Caco-2 (cell line): ENCODE measurements around the gene IL36A. TPM values are rescaled to one million over a fixed set of nuclear protein-coding genes. Genes with fewer than 3 reads are reported as not detected.

Experiments used
- BruUV-seq: library from RNA; stranded (reverse); fragments of 400-500 nt; replicated peaks from 2 replicates; lab custom pipeline; 2021; lab: Mats Ljungman, UMichigan
- CTCF ChIA-PET: fragments of 300-600 bp; sonication (Branson Sonifier 250); formaldehyde crosslinking; loops from one replicate; lab custom pipeline; 2022; ENCODE audit warnings: antibody characterized with exemption; lab: Charles Lee
- POLR2A ChIA-PET: fragments of 300-600 bp; sonication (Branson Sonifier 250); formaldehyde crosslinking; loops from one replicate; lab custom pipeline; 2022; ENCODE audit warnings: antibody characterized with exemption; lab: Charles Lee
- DNase-seq, 2 experiments: peaks; one replicate each; pipeline versions ENCODE4 v3.0.0 to v3.0.0-alpha.2; 2020 to 2022
- H3K27me3 ChIP-seq: replicated peaks from 2 replicates; pipeline ENCODE4 v1.6.0; 2011; ENCODE audit warnings: low read length; ENCODE audit not compliant: control insufficient read depth, insufficient read depth
- H3K36me3 ChIP-seq: 2 replicates; pipeline ENCODE4 v1.5.1; 2011; ENCODE audit warnings: low read length; ENCODE audit not compliant: control insufficient read depth, insufficient read depth
- H3K4me1 ChIP-seq: fragments of 250-450 bp; sonication (Bioruptor Pico); 2 replicates; pipeline ENCODE4 v1.5.1; 2020; ENCODE audit warnings: mild to moderate bottlenecking
- H3K4me3 ChIP-seq: 2 replicates; pipeline ENCODE4 v1.5.1; 2011; ENCODE audit warnings: low read depth, mild to moderate bottlenecking, control low read depth, low read length
- H3K9me3 ChIP-seq: fragments of 250-450 bp; sonication (Bioruptor Pico); 2 replicates; pipeline ENCODE4 v1.5.1; 2020; ENCODE audit warnings: mild to moderate bottlenecking, moderate library complexity
- H3K27ac Mint-ChIP-seq: one replicate; pipeline ENCODE4 v1.8.0; 2022; ENCODE audit warnings: mixed read lengths; ENCODE audit not compliant: unreplicated experiment
- H3K27me3 Mint-ChIP-seq: one replicate; pipeline ENCODE4 v1.8.0; 2022; ENCODE audit warnings: mixed read lengths; ENCODE audit not compliant: insufficient read depth, unreplicated experiment
- H3K36me3 Mint-ChIP-seq: one replicate; pipeline ENCODE4 v1.8.0; 2022; ENCODE audit warnings: mild to moderate bottlenecking, mixed read lengths; ENCODE audit not compliant: insufficient read depth, unreplicated experiment
- H3K4me1 Mint-ChIP-seq: one replicate; pipeline ENCODE4 v1.8.0; 2022; ENCODE audit warnings: low read depth, mixed read lengths; ENCODE audit not compliant: unreplicated experiment
- H3K4me3 Mint-ChIP-seq: one replicate; pipeline ENCODE4 v1.8.0; 2022; ENCODE audit warnings: mild to moderate bottlenecking, moderate library complexity, mixed read lengths; ENCODE audit not compliant: unreplicated experiment
- H3K9me3 Mint-ChIP-seq: one replicate; pipeline ENCODE4 v1.8.0; 2022; ENCODE audit warnings: mixed read lengths; ENCODE audit not compliant: unreplicated experiment
- CTCF ChIP-seq, 2 experiments: fragments of 200-600 bp in 1 of 2; IDR thresholded peaks; 1 replicate in 1 of 2; 2 replicates in 1 of 2; pipeline versions ENCODE4 v1.5.1 to v1.8.0; 2011 to 2022; ENCODE audit warnings: antibody characterized with exemption in 1 of 2, control low read depth in 1 of 2, inconsistent platforms in 1 of 2, low read depth in 1 of 2, low read length in 1 of 2, mild to moderate bottlenecking in 1 of 2, moderate library complexity in 1 of 2; ENCODE audit not compliant: insufficient read depth in 1 of 2, severe bottlenecking in 1 of 2, unreplicated experiment in 1 of 2
- intact Hi-C: fragments of 100-400 bp; cut with micrococcal nuclease; formaldehyde crosslinking; loops from one replicate; pipeline ENCODE4 v1.10.0; 2022; ENCODE audit not compliant: unreplicated experiment
- total RNA-seq: library from RNA; stranded (reverse); gene quantifications from 2 replicates; pipeline ENCODE4 v1.2.3, GENCODE V29; 2022

IL36A gene
- total RNA-seq, 1 experiment from 2014 or later = not detected

GRCh38 chr2:112977559-112978056 lies 27.7 kb upstream of the IL36A start, which contains the start of gene IL36G:
Gene IL36G, plus strand, starts transcription at chr2:112978006. Its CDS starts 633 bp downstream, at chr2:112978639.
- Histone ChIP-seq H3K4me1 (peaks cover 8% of the 10 kb centered on the region; the same call in 1 of the 2 replicates), H3K27me3 (no peaks in the 10 kb centered on the region; the same call in 1 of the 2 replicates), H3K4me3 (no peak within 1 kb of the TSS), H3K36me3 (no peaks in the 10 kb centered on the region), H3K9me3 (no peaks in the 10 kb centered on the region)
- no TSS peak for BruUV-seq
- Mint-ChIP-seq H3K27ac (no peak within 1 kb of the TSS), H3K4me1 (no peaks in the 10 kb centered on the region), H3K36me3 (no peaks in the 10 kb centered on the region), H3K27me3 (peaks cover 4% of the 10 kb centered on the region), H3K9me3 (no peaks in the 10 kb centered on the region), H3K4me3 (no peak within 1 kb of the TSS)
- TF ChIP-seq CTCF (IDR thresholded peaks at IDR 0.05; ENCODE audit: insufficient read depth in 1 of 2, low read depth in 1 of 2, low read length in 1 of 2, severe bottlenecking in 1 of 2, unreplicated experiment in 1 of 2) = no peak
- CTCF ChIA-PET = no interaction called here
- POLR2A ChIA-PET = no interaction called here
- intact Hi-C loops = no loop called here
- DNase-seq = no peak

GRCh38 chr2:112979731-112980130 lies 25.5 kb upstream of the IL36A start:
- H3K27me3 Mint-ChIP-seq = peaks cover 4% of the 10 kb centered on the region
- no peak overlapping the region for H3K27ac Mint-ChIP-seq
- no peaks in the 10 kb centered on the region for H3K36me3 ChIP-seq
- H3K36me3 Mint-ChIP-seq = no peaks in the 10 kb centered on the region
- no peaks in the 10 kb centered on the region for H3K9me3 Mint-ChIP-seq
- no peak for TF ChIP-seq CTCF (IDR thresholded peaks at IDR 0.05; ENCODE audit: insufficient read depth in 1 of 2, low read depth in 1 of 2, low read length in 1 of 2, severe bottlenecking in 1 of 2, unreplicated experiment in 1 of 2)
- no peak overlapping the region for H3K4me3 ChIP-seq
- no peaks in the 10 kb centered on the region; the same call in 1 of the 2 replicates for H3K27me3 ChIP-seq
- ChIA-PET POLR2A (no interaction called here), CTCF (interaction anchor here (0.9 kb wide), 1 partner anchor 21 kb away, joined by 3 read pairs; no protein-coding TSS in a partner anchor)
- no TSS peak for BruUV-seq
- intact Hi-C loops = no loop called here
- peak in 1 of 2 experiments; percentile 5 for DNase-seq
- H3K9me3 ChIP-seq = no peaks in the 10 kb centered on the region
- H3K4me3 Mint-ChIP-seq = no peak overlapping the region
- peaks cover 8% of the 10 kb centered on the region; the same call in 1 of the 2 replicates for H3K4me1 ChIP-seq
- H3K4me1 Mint-ChIP-seq = no peaks in the 10 kb centered on the region

- no TSS peak for BruUV-seq
- peaks cover 8% of the 10 kb centered on the region; the same call in 1 of the 2 replicates for H3K4me1 ChIP-seq
- H3K27me3 Mint-ChIP-seq = peaks cover 4% of the 10 kb centered on the region
- H3K9me3 ChIP-seq = no peaks in the 10 kb centered on the region
- no peak overlapping the region for H3K4me3 Mint-ChIP-seq
- TF ChIP-seq CTCF (IDR thresholded peaks at IDR 0.05; ENCODE audit: insufficient read depth in 1 of 2, low read depth in 1 of 2, low read length in 1 of 2, severe bottlenecking in 1 of 2, unreplicated experiment in 1 of 2) = no peak
- no peaks in the 10 kb centered on the region for H3K4me1 Mint-ChIP-seq
- H3K9me3 Mint-ChIP-seq = no peaks in the 10 kb centered on the region
- ChIA-PET CTCF (no interaction called here), POLR2A (no interaction called here)
- H3K36me3 Mint-ChIP-seq = no peaks in the 10 kb centered on the region
- H3K27me3 ChIP-seq = no peaks in the 10 kb centered on the region; the same call in 1 of the 2 replicates
- no peak overlapping the region for H3K27ac Mint-ChIP-seq
- no peaks in the 10 kb centered on the region for H3K36me3 ChIP-seq
- DNase-seq = no peak
- intact Hi-C loops = no loop called here
- no peak overlapping the region for H3K4me3 ChIP-seq
These were observed 24.7 kb upstream of the IL36A start for GRCh38 chr2:112980537-112980936.
